ENCODE measurements around the gene ASTL. TPM values are rescaled to one million over a fixed set of nuclear protein-coding genes. Genes with fewer than 3 reads are reported as not detected.
"Not testable (repeated sequence)": the region's sequence is repeated elsewhere in the genome, so short reads cannot be mapped to it uniquely, and the experiment has no call there.

Gene ASTL
- total RNA-seq, 1 donor from 2014 or later, result not detected

- Mint-ChIP-seq H3K4me3 (ENCODE audit: unreplicated experiment) (no peak overlapping the region), H3K27me3 (ENCODE audit: unreplicated experiment) (no peaks in the 10 kb centered on the region), H3K9me3 (ENCODE audit: unreplicated experiment) (no peaks in the 10 kb centered on the region), H3K36me3 (ENCODE audit: unreplicated experiment) (no peaks in the 10 kb centered on the region), H3K27ac (ENCODE audit: unreplicated experiment) (no peak overlapping the region), H3K4me1 (ENCODE audit: unreplicated experiment) (no peaks in the 10 kb centered on the region)
- TF ChIP-seq CTCF (IDR thresholded peaks at IDR 0.05), result no peak
- DNase-seq (ENCODE audit: extremely low spot score, unreplicated experiment), result no peak
Observed at GRCh38 chr2:96142217-96143113, 4.2 kb upstream of the ASTL start.

- H3K27me3 Mint-ChIP-seq (ENCODE audit: unreplicated experiment); H3K4me3 Mint-ChIP-seq (ENCODE audit: unreplicated experiment); H3K4me1 Mint-ChIP-seq (ENCODE audit: unreplicated experiment); H3K27ac Mint-ChIP-seq (ENCODE audit: unreplicated experiment); DNase-seq (ENCODE audit: extremely low spot score, unreplicated experiment); H3K9me3 Mint-ChIP-seq (ENCODE audit: unreplicated experiment); H3K36me3 Mint-ChIP-seq (ENCODE audit: unreplicated experiment): not testable (repeated sequence)
Observed at GRCh38 chr2:96141624-96141967, 3.3 kb upstream of the ASTL start.

GRCh38 chr2:96140941-96141623 lies 2.8 kb upstream of the ASTL start:
- no peak overlapping the region for H3K4me3 Mint-ChIP-seq (ENCODE audit: unreplicated experiment)
- H3K27me3 Mint-ChIP-seq (ENCODE audit: unreplicated experiment), result peaks cover 4% of the 10 kb centered on the region
- no peaks in the 10 kb centered on the region for H3K36me3 Mint-ChIP-seq (ENCODE audit: unreplicated experiment)
- no peak overlapping the region for H3K27ac Mint-ChIP-seq (ENCODE audit: unreplicated experiment)
- H3K4me1 Mint-ChIP-seq (ENCODE audit: unreplicated experiment), result no peaks in the 10 kb centered on the region
- no peaks in the 10 kb centered on the region for H3K9me3 Mint-ChIP-seq (ENCODE audit: unreplicated experiment)
- DNase-seq (ENCODE audit: extremely low spot score, unreplicated experiment), result no peak
- TF ChIP-seq CTCF (IDR thresholded peaks at IDR 0.05), result no peak

GRCh38 chr2:96139181-96139758 lies 968 bp upstream of the ASTL start:
- H3K36me3 Mint-ChIP-seq (ENCODE audit: unreplicated experiment), result no peaks in the 10 kb centered on the region
- H3K27me3 Mint-ChIP-seq (ENCODE audit: unreplicated experiment), result peaks cover 18% of the 10 kb centered on the region

More at GRCh38 chr2:96139181-96139758, 968 bp upstream of the ASTL start:
- Mint-ChIP-seq H3K9me3 (ENCODE audit: unreplicated experiment) (no peaks in the 10 kb centered on the region), H3K27ac (ENCODE audit: unreplicated experiment) (no peak overlapping the region), H3K4me1 (ENCODE audit: unreplicated experiment) (no peaks in the 10 kb centered on the region), H3K4me3 (ENCODE audit: unreplicated experiment) (no peak overlapping the region)
- TF ChIP-seq CTCF (IDR thresholded peaks at IDR 0.05), result no peak
- DNase-seq (ENCODE audit: extremely low spot score, unreplicated experiment), result no peak

Measured in osteocyte (in vitro differentiated cells).